GM18505 (cell line): ENCODE results near the gene CD82.
"Not testable (repeated sequence)": the region's sequence is repeated elsewhere in the genome, so short reads cannot be mapped to it uniquely, and the experiment has no call there.

Source experiments
- ATAC-seq: cut with Tn5 transposase; IDR thresholded peaks from one replicate; pipeline ENCODE4 v1.9.1; 2021; ENCODE audit not compliant: unreplicated experiment
- POLR2A ChIP-seq: IDR thresholded peaks from 4 replicates; pipeline ENCODE4 v1.6.1; 2011; ENCODE audit warnings: borderline replicate concordance; ENCODE audit not compliant: insufficient read depth, insufficient read length; ENCODE audit errors: extremely low read depth

CD82 gene

DNA sequence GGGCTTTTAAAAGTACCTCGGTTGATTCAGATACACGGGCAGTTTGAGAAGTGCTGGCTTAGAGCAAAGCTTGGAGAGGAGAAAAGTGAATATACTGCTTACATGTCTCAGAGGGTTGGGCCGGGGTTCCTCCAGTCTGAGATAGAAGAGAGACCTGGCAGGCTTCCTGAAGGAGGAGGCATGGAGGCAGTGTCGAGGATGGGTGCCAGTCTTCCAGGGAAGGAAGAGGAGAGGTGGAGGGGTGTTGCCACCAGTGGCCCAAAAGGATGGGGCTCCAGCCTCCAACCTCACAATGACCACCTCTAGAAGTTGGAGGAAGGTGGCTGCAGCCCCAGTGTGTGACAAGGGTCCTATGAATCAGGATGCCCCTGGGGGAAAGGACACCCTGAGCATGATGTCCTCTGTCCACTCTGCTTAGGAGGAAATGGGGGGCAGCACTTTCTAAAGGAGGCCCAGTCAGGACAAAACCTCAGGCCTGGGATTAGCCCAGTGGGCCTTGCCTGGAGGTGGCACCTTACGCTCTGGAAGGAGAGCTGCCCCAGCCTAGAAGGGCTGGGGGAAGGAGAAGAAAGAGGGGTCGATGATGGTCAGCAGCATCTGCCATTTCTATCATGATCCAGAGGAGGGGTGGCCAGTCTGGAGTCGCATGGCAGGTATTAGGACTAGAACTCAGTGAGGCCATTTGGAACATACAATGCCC lies 65.2 kb downstream of the CD82 start:
- ATAC-seq: no peak
- no peak for TF ChIP-seq POLR2A

DNA sequence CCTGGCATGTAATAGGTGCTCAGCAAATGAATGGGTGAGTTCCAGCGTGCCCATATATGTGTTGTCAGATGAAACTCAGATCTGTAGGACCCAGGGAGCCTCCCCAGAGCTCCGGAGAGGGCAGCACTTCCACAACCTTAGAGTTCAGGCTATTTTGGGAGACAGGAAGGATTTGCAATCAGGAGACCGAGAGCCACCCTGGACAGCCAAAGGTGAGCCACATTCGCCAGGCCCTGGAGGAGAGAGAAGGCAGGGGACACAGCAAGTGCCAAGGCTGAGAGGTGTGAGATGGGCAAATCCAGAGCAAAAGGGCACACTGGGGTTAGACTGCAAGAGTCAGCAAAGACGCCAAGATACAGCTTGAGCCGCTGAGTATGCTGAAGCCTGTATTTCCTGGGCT lies 66.4 kb downstream of the CD82 start:
- TF ChIP-seq POLR2A: no peak
- no peak for ATAC-seq

DNA sequence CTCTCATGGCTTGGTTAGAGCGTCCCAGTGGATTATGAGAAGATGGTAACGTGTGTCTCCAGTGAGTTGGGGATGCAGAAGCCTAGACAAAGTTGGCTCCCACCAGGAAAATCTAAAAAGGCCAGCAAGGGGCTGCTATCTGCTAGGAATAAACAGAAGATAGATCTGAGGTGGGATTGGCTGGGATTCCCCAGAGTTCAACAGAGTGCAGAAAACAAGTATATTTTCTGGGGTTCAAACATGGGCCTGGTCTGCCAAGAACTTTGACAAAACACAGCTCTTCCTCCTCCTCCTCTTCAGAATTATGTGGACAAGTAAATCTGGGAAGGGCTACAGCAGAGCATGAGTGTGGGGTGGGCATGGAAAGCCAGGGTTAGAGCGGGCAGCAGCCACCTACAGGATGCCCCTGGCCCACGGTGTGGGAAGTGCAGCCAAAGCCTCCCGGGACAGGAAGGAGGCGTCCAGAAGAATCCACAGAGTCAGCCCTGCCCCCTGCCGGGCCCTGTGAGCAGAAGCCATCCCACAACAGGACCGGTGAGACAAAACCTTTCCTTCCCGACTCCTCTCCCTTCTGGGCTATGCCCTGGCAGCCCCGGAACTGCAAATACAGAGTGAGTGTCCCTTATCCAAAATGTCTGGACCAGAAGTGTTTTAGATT lies 67.1 kb downstream of the CD82 start:
- TF ChIP-seq POLR2A: no peak
- ATAC-seq: no peak

DNA sequence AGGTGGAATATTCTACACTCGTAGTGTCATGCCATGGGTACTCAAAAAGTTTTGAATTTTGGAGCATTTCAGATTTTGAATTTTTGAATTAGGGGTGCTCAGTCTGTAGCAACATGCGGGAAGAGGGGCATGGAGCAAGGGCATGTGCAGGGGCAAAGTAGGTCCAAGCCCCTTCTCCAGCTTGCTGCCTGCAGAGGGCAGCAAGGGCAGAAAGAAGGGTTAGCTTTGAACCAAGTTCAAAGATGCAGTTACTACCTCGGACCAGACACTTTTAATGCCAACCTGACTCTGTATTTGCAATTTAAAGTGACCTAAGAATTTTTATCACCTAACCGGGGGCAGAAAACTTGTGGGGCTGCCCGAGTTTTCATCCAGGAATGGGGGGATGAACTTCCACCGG lies 68.2 kb downstream of the CD82 start:
- no peak for ATAC-seq
- no peak for TF ChIP-seq POLR2A

DNA sequence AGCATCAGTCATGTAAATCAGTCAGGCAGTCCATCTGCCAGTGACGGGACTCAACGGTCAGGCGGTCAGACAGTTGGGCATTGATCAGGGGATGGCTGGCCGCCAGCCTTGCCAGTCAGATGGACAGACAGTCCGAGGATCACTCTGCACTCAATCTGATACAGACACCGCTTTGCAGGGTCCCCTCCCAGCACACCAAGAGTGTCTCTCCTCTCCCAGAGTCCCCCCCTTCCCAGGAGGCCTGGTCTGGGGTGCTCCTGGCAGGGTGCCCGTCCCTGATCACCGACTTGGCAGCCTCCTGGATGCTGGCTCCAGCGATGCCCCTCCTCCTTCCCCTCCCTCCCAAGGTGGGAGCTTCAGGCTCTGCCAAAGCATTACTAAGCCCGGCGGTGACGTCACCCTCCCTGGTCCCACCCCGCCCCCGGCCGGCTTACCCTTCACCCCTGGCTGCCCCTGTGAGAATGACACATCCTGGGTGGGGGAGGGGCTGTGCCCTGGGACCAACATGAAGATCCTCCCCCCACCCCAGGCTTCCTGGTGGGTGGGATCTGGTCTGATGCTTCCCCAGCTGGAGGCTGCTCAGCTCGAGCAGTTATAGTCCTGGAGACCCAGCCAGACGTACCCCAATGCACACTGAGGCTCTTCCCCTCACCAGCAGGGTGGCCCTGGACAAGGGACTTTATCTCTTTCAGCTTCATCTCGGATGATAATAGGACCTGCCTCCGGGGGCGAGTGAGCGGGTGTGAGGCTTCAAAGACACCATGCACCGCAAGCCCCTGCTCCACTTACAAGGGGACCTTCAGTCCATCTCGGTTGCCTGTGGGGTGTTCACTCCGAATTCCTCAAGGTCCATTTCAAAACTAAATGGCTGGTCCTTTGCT lies 69.2 kb downstream of the CD82 start:
- no peak for ATAC-seq
- no peak for TF ChIP-seq POLR2A

DNA sequence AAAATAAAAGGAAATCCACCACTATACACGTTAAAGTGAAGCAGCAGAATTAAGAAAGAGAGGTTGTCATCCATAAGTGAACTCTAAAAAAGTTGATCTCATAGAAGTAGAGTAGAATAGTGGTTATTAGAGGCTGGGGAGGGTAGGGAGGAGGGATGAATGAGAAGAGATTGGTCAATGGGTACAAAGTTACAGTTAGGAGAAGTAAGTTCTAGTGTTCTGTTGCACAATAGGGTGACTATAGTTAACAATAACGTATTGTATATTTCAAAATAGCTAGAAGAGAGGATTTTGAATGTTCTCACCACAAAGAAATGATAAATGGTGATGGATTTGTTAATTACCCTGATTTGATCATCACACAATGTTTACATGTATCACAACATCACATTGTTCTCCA lies 72.0 kb downstream of the CD82 start:
- no peak for ATAC-seq
- no peak for TF ChIP-seq POLR2A

DNA sequence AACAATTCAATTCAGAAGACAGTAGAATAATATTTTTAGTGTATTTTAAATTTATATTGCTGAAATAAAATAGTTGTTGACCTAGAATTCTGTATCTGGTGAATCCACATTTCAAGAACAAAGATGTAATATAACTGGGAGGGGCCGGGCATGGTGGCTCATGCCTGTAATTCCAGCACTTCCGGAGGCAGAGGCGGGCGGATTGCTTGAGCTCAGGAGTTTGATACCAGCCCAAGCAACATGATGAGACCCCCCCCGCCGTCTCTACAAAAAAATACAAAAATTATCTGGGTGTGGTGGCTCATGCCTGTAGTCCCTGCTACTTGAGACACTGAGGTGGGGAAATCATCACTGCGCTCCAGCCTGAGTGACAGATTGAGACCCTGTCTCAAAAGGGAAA lies 72.6 kb downstream of the CD82 start:
- ATAC-seq: no peak
- no peak for TF ChIP-seq POLR2A

DNA sequence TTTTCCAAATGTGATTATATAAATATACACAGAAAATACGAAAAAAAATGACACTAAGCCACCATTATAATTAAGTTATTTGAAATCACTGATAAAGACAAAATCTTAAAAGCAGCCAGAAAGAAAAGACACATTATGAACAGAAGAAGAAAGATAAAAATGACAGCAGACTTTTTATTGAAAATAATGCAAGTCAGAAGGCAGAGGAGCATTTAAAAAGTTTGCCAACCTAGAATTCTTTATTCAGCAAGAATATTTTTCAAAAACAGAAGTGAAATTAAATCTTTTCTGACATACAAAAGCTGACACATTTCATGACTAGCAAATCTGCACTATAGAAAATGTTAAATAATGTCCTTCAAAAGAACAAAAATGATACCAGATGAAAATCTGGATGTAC lies 77.8 kb downstream of the CD82 start:
- TF ChIP-seq POLR2A: no peak
- ATAC-seq: no peak

DNA sequence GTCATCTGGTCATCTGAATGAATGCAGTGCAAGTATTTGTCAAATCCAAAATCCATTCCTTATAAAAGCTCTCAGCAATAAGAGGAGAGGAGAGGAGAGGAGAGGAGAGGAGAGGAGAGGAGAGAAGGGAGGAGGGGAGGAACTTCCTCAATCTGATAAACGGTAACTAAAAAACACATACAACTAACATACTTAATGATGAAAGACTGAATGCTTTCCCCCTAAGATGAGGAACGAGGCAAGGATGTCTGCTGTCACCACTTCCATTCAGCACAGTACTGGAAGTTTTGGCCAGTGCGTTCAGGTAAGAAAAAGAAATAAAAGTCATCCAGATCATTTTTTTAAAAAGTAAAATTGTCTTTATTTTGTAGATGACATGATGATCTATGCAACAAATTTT lies 80.4 kb downstream of the CD82 start:
- no peak for ATAC-seq
- no peak for TF ChIP-seq POLR2A

DNA sequence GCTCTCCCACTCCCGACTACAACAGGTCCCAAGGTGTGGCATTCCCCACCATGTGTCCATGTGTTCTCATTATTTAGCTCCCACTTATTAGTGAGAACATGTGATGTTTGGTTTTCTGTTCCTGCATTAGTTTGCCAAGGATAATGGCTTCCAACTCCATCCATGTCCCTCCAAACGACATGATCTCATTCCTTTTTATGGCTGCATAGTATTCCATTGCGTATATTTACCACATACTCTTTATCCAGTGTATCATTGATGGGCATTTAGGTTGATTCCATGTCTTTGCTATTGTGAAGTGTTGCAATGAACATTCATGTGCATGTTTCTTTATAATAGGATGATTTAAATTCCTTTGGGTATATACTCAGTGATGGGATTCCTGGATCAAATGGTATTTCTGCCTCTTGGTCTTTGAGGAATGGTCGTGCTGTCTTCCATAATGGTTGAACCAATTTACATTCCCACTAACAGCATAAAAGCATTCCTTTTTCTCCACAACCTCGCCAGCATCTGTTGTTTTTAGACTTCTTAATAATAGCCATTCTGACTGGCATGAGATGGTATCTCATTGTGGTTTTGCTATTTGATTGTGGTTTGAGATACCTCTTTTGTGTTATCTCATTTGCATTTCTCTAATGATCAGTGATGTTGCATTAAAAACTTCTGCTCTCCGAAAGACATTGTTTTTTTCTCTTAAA lies 81.9 kb downstream of the CD82 start:
- ATAC-seq: not testable (repeated sequence)

DNA sequence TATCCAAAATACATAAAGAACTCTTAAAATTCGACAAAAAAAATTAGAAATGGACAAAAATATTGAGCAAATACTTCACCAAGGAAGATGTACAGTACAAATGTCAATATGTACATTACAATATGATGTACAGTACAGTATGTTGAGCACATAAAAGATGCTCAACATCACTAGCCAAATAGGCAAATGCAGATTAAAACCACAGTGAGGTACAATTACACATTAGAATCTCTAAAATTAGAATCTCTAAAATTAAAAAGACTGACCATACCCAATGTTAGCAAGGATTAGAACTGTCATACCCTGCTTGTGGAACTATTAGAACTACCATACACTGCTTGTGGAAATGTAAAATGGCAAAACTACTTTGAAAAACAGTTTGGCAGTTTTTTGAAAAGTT lies 82.6 kb downstream of the CD82 start:
- ATAC-seq: no peak
- no peak for TF ChIP-seq POLR2A

DNA sequence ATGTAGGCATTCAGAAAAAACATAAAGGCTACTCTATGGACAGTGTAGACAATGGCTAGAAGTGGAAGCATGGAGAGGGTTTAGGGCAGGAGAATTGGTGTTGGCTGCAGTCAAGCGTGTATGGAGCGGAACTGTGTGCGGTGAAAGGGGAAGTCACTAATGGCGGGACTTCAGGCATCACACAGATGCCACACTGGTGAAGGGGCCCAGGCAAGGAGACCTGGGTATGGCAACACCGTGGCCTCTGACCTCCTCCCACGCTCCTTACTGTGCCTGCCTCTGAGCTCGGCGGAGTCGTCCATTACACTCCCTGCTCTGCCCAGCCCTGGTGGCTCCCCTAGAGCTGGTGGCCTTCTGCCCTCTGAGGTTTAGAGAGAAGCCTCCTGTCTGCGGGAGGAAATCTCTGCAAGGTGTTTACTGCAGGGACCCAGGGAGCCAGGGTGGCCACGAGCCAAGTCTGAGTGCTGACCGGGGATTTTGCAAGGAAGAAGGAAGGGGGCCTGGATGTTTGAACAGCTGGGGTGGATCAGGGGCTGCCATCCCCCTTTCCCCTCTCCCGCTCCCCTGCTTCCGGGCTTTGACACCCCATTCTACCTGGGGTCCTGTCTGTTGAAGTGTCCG lies 86.2 kb downstream of the CD82 start:
- TF ChIP-seq POLR2A: no peak
- no peak for ATAC-seq
